Tibial artery (tissue), 4 donors: Measurements from ENCODE around the gene FOXRED2.
A peak's percentile ranks its signal among the peaks of the same experiment; 100 is the strongest.

Source experiments
- DNase-seq, 2 donors: peaks; one replicate each; pipeline ENCODE4 v3.0.0-alpha.2; 2019
- H3K27ac ChIP-seq, 2 donors: fragments of 200-600 bp; sonication (generic) in 1 of 2; 1 replicate in 1 of 2; 2 replicates in 1 of 2; pipeline ENCODE4 v1.5.1; 2018 to 2019; ENCODE audit warnings: mild to moderate bottlenecking in 1 of 2
- H3K27me3 ChIP-seq, 2 donors: fragments of 200-600 bp; sonication (generic) in 1 of 2; one replicate each; pipeline versions ENCODE4 v1.5.1 to v1.6.0; 2016 to 2019
- H3K36me3 ChIP-seq, 3 donors: fragments of 200-600 bp; sonication (generic) in 2 of 3; one replicate each; pipeline ENCODE4 v1.5.1; 2016 to 2019; ENCODE audit warnings: mild to moderate bottlenecking in 2 of 3
- H3K4me1 ChIP-seq, 4 donors: fragments of 200-600 bp; sonication (generic) in 2 of 4; 1 replicate in 3 of 4; 2 replicates in 1 of 4; pipeline ENCODE4 v1.5.1; 2016 to 2019
- H3K4me3 ChIP-seq, 2 donors: fragments of 200-600 bp; sonication (generic) in 1 of 2; 1 replicate in 1 of 2; 2 replicates in 1 of 2; pipeline ENCODE4 v1.5.1; 2018 to 2019; ENCODE audit warnings: mild to moderate bottlenecking in 2 of 2
- H3K9me3 ChIP-seq, 3 donors: fragments of 200-600 bp; sonication (generic) in 1 of 3; one replicate each; pipeline ENCODE4 v1.5.1; 2016 to 2019
- intact Hi-C: fragments of 100-400 bp; cut with DNase I; formaldehyde crosslinking; loops from one replicate; pipeline ENCODE4 v1.15.0; 2023; ENCODE audit warnings: low total_unique reads
- TF ChIP-seq, protein P1 (sequence below), 2 experiments: fragments of 200-600 bp in 1 of 2; fragments of 450-650 bp in 1 of 2; IDR thresholded peaks; one replicate each; pipeline ENCODE4 v1.5.1; 2017 to 2019; ENCODE audit warnings: antibody characterized with exemption in 2 of 2, mild to moderate bottlenecking in 1 of 2, moderate library complexity in 1 of 2

Gene FOXRED2

GRCh38 chr22:36548606-36549005 is 41.8 kb upstream of the FOXRED2 start:
- TF ChIP-seq, protein P1, sequence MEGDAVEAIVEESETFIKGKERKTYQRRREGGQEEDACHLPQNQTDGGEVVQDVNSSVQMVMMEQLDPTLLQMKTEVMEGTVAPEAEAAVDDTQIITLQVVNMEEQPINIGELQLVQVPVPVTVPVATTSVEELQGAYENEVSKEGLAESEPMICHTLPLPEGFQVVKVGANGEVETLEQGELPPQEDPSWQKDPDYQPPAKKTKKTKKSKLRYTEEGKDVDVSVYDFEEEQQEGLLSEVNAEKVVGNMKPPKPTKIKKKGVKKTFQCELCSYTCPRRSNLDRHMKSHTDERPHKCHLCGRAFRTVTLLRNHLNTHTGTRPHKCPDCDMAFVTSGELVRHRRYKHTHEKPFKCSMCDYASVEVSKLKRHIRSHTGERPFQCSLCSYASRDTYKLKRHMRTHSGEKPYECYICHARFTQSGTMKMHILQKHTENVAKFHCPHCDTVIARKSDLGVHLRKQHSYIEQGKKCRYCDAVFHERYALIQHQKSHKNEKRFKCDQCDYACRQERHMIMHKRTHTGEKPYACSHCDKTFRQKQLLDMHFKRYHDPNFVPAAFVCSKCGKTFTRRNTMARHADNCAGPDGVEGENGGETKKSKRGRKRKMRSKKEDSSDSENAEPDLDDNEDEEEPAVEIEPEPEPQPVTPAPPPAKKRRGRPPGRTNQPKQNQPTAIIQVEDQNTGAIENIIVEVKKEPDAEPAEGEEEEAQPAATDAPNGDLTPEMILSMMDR (IDR thresholded peaks at IDR 0.05), result no peak
- peak in 1 of 2 donors; percentile 29 for DNase-seq
- Histone ChIP-seq H3K36me3 (no peaks in the 10 kb centered on the region), H3K4me1 (no peaks in the 10 kb centered on the region), H3K9me3 (no peaks in the 10 kb centered on the region), H3K4me3 (no peak overlapping the region), H3K27ac (no peak overlapping the region), H3K27me3 (peaks cover 0 to 76% of the 10 kb centered on the region in 2 donors)
- intact Hi-C loops, result loop anchor here (5.0 to 10.0 kb wide), 2 partner anchors 216 to 309 kb away; no protein-coding TSS in a partner anchor

DNA sequence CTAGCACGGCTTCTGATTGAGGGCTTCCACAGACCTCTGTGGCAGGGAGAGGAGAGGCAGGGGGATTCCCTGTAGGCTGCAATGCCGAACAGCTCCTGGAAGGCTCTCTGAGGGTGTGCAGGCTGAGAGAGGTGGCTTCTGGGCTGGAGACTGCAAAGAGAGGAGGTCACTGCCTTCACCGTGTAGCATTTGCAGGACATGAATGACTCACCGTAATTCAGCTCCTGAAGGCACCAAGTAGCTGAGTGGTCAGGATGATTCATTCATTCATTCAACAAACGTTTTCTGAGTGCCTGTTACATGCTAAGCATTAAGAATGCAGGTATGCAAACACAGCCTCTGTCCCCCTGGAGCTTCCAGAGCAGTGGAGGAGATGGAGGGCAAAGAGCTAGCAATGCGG is 40.1 kb upstream of the FOXRED2 start:
- H3K36me3 ChIP-seq, result no peaks in the 10 kb centered on the region
- no peak overlapping the region for H3K27ac ChIP-seq
- intact Hi-C loops, result loop anchor here (5.0 to 10.0 kb wide), 2 partner anchors 218 to 310 kb away; no protein-coding TSS in a partner anchor
- TF ChIP-seq, protein P1 (IDR thresholded peaks at IDR 0.05), result no peak
- H3K4me1 ChIP-seq, result no peaks in the 10 kb centered on the region
- H3K9me3 ChIP-seq, result no peaks in the 10 kb centered on the region
- H3K27me3 ChIP-seq, result peaks cover 0 to 61% of the 10 kb centered on the region in 2 donors
- H3K4me3 ChIP-seq, result no peak overlapping the region
- no peak for DNase-seq

GRCh38 chr22:36546092-36546804 is 39.4 kb upstream of the FOXRED2 start:
- peak in 1 of 2 donors; percentile 32 for DNase-seq
- no peaks in the 10 kb centered on the region for H3K9me3 ChIP-seq
- TF ChIP-seq, protein P1 (IDR thresholded peaks at IDR 0.05), result peak in 1 of 2 experiments; percentile 37
- no peaks in the 10 kb centered on the region for H3K4me1 ChIP-seq
- H3K27ac ChIP-seq, result no peak overlapping the region
- H3K27me3 ChIP-seq, result peaks cover 0 to 57% of the 10 kb centered on the region in 2 donors
- no peak overlapping the region for H3K4me3 ChIP-seq
- intact Hi-C loops, result loop anchor here (5.0 to 10.0 kb wide), 2 partner anchors 219 to 311 kb away; no protein-coding TSS in a partner anchor
- no peaks in the 10 kb centered on the region for H3K36me3 ChIP-seq

- DNase-seq, result no peak
- intact Hi-C loops, result loop anchor here (10.0 kb wide), 1 partner anchor 221 kb away; no protein-coding TSS in a partner anchor
- TF ChIP-seq, protein P1 (IDR thresholded peaks at IDR 0.05), result no peak
- Histone ChIP-seq H3K27me3 (peaks cover 0 to 42% of the 10 kb centered on the region in 2 donors), H3K4me1 (no peaks in the 10 kb centered on the region), H3K27ac (no peak overlapping the region), H3K4me3 (no peak overlapping the region), H3K9me3 (no peaks in the 10 kb centered on the region), H3K36me3 (no peaks in the 10 kb centered on the region)
These were observed 37.3 kb upstream of the FOXRED2 start for GRCh38 chr22:36544107-36544620.

- H3K36me3 ChIP-seq, result no peaks in the 10 kb centered on the region
- H3K27ac ChIP-seq, result no peak overlapping the region
- TF ChIP-seq, protein P1 (IDR thresholded peaks at IDR 0.05), result no peak
- intact Hi-C loops, result loop anchor here (10.0 kb wide), 1 partner anchor 223 kb away; no protein-coding TSS in a partner anchor
- H3K4me1 ChIP-seq, result no peaks in the 10 kb centered on the region
- no peaks in the 10 kb centered on the region for H3K9me3 ChIP-seq
- H3K4me3 ChIP-seq, result no peak overlapping the region
- H3K27me3 ChIP-seq, result peaks cover 0 to 42% of the 10 kb centered on the region in 2 donors
- DNase-seq, result no peak
These were observed 35.1 kb upstream of the FOXRED2 start for GRCh38 chr22:36541831-36542411.
